Middle frontal gyrus (tissue), 1 donor: ENCODE measurements around the gene PPP1R26.

Experiments
- DNase-seq: peaks from one replicate; pipeline ENCODE4 v3.0.0-alpha.2; 2015; ENCODE audit warnings: low spot score; ENCODE audit errors: extremely low spot score

PPP1R26 gene

DNA sequence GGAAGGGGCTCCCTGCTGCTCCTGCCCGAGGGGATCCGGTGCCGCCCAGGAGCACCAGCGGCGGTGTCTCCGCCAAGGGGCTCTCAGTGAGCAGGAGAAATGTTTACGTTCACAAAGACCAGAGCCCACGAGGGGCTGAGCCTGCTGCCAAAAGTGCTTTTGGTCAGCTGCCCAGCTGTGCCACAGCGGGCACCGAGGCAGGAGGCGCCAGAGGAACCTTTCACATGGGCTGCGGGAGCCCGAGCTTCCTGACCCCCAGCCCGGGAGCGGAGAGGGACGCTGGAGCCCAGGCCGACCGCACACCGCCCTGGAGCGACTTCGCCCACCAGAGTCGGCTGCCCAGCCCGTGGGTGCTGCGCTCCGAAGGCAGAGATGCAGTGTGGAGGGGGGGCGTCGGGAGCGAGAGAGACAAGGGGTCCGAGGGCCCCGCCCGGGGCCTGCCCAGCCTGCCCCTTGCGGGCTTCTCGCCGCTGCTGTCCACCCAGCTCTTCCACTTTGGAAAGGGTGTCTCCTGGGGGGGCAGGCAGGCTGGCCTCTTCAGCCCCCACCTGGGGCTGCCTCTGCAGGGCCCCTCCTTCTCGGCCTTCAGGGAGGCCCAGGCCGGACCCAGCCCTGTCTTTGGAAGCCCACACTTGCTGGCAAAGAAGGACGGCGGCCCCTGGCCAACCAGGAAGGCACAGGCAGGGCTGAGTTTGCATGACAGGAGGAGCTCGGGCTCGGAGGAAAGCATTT, 7.9 kb downstream of the PPP1R26 start:
- no peak for DNase-seq

GRCh38 chr9:135488013-135488330, 8.4 kb downstream of the PPP1R26 start:
- DNase-seq, result no peak

DNA sequence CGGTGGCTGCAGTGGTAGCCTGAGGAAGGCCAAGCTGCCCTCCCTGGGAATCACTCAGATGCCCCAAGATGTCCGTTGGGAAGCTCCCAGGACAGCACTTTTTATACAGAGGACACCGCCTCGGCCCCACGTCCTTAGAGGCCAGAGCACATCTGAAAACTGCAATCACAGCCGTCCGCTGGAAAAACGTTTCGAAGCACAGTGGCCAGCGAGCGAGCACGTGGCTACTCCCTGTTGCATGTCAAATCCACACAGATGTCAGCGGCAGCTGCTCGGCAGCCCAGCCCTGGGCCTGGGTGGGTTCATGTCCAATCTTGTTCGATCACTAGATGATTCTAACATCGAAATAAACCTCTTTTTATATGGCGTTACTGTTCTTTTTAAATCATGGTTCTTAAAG, 8.9 kb downstream of the PPP1R26 start:
- no peak for DNase-seq

GRCh38 chr9:135489188-135489906, 9.8 kb downstream of the PPP1R26 start:
- no peak for DNase-seq

GRCh38 chr9:135490166-135490870, 10.7 kb downstream of the PPP1R26 start:
- no peak for DNase-seq

DNA sequence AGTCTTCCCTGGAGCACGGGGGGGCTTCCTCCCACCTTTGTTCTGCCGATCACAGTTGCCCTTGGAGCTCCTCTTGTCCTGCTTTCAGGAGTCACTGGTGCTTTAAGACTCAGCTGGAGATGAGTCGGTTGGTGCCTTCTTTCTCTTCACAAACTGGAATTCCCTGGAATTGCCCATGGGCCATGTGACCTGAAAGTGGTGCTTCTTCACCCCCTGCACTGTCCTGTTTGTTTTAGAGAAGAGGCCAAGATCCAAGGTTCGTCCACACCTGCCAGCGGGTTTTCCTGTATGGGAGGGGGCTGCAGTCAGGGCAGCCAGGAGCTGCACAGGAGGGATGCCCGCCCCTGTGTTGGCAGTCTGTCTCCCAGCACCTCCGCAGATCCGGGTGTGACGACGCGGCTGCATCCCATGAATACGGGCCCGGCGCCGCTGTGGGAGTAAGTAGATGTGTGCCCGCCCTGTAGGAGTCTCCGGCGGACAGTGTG, 11.4 kb downstream of the PPP1R26 start:
- no peak for DNase-seq

DNA sequence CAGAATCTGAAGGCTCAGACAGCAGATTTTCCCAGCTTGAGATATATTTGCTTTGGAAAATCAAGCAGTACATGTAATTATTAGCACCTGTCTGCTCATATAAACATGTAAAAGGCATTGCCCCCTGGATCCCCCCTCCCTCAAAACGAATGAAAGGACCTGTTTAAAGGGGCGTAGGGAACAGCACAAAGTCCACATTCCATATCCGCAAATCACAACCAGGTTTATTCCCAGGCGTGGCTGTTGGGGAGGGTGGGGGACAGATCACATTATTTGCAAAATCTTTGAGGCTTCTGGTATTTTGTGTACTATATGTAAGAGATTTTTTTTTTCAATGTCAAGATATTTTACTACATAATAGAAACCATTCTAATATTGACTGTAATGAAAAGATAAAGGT, 12.2 kb downstream of the PPP1R26 start:
- DNase-seq, result no peak

DNA sequence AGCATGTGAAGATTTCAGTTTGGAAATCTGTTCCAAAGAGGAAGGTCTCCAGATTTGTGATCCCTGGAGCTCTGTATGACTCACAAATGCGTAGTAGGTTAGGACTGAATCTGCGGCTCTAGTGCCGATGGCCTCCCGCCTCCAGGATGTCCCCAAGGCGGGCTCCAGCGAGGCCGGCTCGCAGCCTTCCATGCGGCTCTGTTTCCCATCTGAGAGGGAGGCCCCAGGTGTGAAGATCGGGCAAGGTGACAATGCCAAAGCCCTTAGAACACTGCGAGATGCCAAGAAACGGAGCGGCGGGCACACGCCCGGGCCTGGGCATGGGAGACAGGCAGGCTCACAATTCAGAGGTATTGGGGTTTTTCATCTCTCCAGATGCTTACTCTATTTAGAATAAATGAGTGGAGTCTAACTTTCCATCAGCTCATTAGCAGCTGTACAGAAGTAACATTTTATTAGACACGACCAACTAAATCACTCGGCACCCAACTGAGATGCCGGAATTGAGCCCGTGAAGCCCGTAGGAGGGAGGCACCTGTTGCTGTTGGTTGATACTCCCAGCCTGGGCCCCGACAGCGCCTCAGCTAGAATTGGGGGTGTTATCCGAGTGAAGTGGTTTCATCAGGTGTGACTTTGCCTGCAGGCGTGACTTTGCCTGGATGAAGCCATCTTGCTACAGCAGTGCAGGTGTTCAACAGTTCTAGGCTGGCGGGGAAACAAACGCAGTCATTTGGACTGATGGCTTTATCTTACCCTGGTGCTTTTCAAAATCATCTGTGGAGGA, 13.5 kb downstream of the PPP1R26 start:
- DNase-seq, result no peak

DNA sequence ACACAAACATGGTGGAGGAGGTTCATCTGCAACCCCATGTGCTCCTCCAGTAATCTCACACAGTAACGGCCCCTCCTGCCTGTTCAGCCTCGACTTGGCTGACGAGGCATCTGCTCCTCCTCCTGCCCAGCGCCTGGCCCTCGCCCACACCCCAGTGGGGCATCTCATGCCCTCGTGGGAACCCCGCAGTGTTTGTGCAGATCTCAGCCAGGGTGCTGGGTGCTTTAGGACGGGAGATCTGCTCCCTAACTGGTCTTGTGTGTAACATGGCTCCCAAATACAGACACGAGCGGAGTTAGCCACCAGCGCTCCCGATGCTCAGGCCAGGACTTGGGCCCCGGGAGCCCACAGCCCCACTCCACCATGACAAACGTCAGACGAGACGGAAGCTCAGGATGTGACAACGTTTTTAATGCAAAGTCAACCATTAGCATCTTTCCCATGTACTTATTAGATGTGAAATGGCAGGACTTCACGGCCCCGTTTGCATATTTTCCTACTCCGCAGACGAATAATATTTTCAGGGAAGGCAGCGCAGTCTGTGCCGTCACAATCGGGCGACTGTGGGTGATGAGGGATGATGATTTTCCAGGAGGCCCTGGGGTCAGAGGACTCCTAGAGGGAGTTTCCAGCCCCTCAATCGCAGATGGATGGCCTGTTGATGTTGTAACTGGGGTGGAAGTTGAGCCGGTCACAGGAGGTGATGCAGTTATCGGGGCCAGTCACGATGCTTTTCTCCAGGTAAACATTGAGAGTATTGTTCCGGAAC, 15.4 kb downstream of the PPP1R26 start:
- no peak for DNase-seq

- DNase-seq, result no peak
Observed at GRCh38 chr9:135498381-135499126, 19.0 kb downstream of the PPP1R26 start.

DNA sequence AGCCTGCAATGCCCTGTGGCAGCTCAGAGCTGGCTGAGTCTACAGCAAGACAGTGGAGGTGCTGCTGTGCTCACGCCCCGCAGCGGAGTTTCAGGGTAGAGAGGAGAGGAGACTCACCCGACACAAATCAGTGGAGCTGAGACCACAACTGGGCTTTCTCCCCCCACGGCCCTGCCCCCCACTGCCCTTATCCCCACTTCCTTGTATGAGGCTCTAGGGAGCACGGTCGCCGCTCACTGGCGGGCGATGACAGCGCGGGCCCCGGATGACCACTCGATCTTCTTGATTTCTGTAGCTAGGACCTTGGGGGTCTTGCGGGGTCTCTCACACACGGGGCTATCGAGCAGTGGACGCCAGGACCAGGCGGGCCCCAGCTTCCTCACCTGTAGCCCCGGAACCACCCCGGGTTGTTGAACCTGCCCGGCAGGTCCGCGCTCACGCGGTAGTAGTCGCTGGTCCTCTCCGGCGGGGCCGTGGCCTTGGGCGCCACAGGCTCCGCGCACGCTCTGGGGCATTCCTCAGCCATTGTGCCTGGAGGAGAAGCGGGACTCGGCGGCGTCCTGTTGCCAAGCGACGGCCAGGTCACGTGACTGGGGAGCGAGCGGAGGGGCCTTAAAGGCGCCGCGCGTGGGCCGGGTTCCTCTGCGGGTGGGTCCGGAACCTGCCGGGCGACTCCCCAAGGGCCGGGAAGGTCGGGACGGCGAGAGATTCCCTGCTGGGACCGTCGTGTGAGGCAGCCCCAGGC, 19.9 kb downstream of the PPP1R26 start:
- peak; percentile 88 for DNase-seq

DNA sequence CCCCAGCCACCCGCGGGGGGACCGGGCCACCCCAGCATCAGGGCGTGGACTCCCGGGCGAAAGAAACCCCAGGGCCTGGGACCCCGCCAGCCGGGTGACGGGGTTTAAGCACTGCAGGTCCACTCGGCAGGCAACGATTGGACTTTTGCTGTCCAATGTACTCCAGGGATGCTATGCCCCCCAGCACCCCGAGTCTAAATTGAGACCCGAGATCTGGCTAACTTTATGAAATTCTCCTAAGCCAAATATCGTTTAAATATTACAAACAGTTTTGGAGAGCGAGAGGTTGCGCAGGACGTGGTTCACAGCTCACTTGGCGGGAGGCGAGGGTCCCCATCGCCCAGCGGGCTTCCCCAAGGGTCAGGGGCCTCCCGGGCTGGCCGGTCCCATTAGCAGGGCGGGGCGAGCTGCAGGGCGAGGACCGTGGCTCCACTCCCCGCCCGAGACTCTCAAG, 20.5 kb downstream of the PPP1R26 start:
- DNase-seq, result no peak

DNA sequence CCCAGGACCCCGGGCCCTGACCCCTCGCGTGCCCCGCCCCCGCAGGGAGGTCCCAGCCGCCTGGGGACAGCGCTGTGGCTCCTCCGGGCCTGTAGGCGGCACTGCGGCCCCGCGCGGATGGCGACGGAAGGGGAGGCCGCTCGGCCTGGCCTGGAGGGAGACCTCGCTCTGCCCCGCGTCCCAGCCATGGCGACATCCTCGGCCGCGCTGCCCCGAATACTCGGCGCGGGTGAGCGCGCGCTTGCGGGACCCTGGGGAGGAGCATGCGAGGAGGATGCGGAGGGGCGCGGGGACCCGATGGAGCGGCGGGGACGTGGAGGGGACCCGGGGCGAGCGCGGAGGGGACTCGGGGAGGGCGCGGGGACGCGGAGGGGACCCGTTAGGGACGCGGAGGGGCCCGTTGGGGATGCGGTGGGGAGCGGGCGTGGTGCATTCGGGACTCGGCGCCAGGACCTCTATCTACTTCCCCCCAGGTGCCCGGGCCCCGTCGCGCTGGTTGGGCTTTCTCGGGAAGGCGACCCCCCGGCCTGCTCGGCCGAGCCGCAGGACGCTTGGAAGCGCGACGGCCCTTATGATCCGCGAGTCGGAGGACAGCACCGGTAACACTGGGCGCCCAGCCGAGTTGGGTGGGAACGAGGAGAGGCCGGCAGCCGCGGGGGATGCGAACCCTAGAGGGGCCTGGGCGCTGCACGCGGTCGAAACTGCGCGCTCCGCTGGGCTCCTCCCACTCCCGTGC, 21.1 kb downstream of the PPP1R26 start, which contains the start of gene MRPS2:
Gene MRPS2 (plus strand): TSS at position 158 of the 736 bp plus-strand sequence. CDS start 29 bp downstream, at position 187.
- DNase-seq, result peak; percentile 78

DNA sequence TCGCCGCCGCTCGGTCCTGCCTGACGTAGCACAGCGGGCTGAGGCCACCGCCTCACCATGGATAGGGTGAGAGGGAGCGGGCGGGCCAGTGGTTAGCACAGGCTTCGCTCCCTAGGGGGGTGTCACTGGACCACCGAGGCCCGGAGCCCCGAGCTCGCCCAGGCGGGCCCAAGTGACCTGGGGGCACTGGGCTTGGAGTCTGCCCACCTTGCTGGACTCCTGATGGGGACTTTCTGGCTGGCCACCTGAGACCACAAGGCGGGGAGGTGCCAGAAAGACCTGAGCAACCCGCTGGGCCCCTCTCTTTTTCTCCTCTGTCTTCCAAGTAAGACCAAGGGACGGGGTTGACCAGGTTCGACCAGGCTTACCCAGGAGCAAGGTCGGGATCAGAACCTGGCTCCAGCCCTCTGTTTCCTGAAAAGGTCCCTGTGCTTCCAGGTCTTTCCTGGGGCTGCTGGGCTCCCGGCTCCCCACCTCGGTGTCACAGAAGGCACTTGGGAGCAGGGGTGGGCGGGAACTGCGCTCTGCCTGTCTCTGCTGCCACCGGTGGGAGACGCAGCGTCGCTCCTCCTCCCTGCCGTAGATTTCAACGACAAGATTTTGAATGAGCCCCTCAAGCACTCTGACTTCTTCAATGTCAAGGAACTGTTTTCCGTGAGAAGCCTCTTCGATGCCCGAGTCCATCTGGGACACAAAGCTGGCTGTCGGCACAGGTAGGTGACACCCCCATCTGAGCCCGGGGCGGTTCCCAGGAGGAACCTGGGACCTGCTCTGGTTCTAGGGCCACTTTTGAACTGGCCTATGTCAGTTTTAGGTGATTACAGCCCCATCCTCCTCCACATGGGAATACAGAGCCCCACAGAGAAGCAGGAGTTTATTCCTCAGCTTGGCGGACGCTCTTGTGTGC, 21.9 kb downstream of the PPP1R26 start:
- no peak for DNase-seq

DNA sequence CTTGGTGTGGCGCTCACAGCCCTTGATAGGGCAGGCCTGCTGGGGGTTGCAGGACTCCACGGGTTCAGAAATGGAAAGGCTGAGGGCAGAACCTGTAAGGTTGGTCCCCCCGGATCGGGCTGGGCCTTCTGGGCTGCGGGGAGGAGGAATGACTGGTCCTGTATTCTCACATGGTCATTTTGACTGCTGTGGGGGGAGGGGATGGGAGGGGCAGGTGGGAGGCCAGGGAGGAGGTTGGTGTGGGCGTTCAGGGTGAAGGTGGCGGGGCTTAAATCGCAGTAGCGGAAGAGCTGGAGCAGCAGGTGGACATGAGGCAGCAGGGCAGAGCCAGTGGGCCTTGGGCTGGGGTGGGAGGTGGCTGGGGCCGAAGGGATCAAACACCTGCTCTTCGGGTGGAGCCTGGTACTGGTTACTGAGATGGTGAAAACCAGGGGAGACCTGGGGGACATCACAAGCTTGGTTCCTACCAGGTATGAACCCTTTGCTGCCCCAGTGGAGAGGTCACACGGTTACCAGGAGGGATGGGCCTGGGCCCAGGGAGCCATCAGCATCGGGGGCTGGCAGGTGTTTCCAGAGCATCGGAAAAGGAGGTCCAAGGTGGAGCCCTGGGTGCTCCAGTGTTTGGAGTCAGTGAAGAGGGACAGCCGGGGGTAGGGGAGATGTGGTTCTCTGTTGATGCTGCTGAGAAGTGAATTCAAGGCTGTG, 22.7 kb downstream of the PPP1R26 start:
- DNase-seq, result no peak

- no peak for DNase-seq
Observed at GRCh38 chr9:135502873-135503321, 23.3 kb downstream of the PPP1R26 start.
